IMR-90 (cell line): ENCODE measurements around the gene GTF2A1. TPM values are rescaled to one million over a fixed set of nuclear protein-coding genes. Genes with fewer than 3 reads are reported as not detected.

Experiments
- ATAC-seq: fragments of 200-7000 bp; cut with Tn5 transposase; 2 replicates; pipeline ENCODE4 v1.9.1; 2020; ENCODE audit warnings: low read depth, mild to moderate bottlenecking, moderate library complexity
- BruUV-seq: library from RNA; stranded (reverse); fragments of 400-500 nt; replicated peaks from 2 replicates; lab custom pipeline; 2021; lab: Mats Ljungman, UMichigan
- CTCF ChIA-PET: fragments of 300-600 bp; formaldehyde crosslinking; extraction: SDS; loops from one replicate; lab custom pipeline; 2021; ENCODE audit warnings: antibody characterized with exemption; lab: Yijun Ruan, JAX
- POLR2A ChIA-PET: fragments of 300-600 bp; sonication (Branson Sonifier 250); formaldehyde crosslinking; loops from one replicate; lab custom pipeline; 2022; ENCODE audit warnings: antibody characterized with exemption; ENCODE audit not compliant: unreplicated experiment; lab: Charles Lee
- DNase-seq: peaks from one replicate; pipeline ENCODE4 v3.0.0; 2013
- H2AFZ ChIP-seq: replicated peaks from 2 replicates; pipeline ENCODE3; 2013; ENCODE audit warnings: low read length, mild to moderate bottlenecking; ENCODE audit not compliant: poor library complexity
- H2AK5ac ChIP-seq: 2 replicates; pipeline ENCODE4 v1.6.1; 2013; ENCODE audit warnings: low read depth, low read length, inconsistent platforms
- H2AK9ac ChIP-seq: replicated peaks from 2 replicates; pipeline ENCODE3; 2013; ENCODE audit warnings: mild to moderate bottlenecking, low read depth, low read length, moderate library complexity; ENCODE audit not compliant: poor library complexity
- H2BK120ac ChIP-seq: 2 replicates; pipeline ENCODE4 v1.6.1; 2013; ENCODE audit warnings: low read depth, low read length, inconsistent platforms
- H2BK15ac ChIP-seq: 3 replicates; pipeline ENCODE4 v1.6.1; 2013; ENCODE audit warnings: low read depth, low read length, inconsistent platforms
- H2BK20ac ChIP-seq: 2 replicates; pipeline ENCODE4 v1.6.1; 2013; ENCODE audit warnings: low read depth, mild to moderate bottlenecking, inconsistent platforms, low read length, moderate library complexity
- H2BK5ac ChIP-seq: 2 replicates; pipeline ENCODE4 v1.6.1; 2013; ENCODE audit warnings: mild to moderate bottlenecking, low read depth, low read length, inconsistent platforms; ENCODE audit not compliant: poor library complexity, severe bottlenecking
- H3K14ac ChIP-seq: replicated peaks from 2 replicates; pipeline ENCODE4 v1.6.1; 2013; ENCODE audit warnings: low read depth, low read length, inconsistent platforms
- H3K18ac ChIP-seq: 2 replicates; pipeline ENCODE4 v1.6.1; 2013; ENCODE audit warnings: low read depth, low read length, control low read depth
- H3K23ac ChIP-seq: 2 replicates; pipeline ENCODE4 v1.6.1; 2013; ENCODE audit warnings: low read depth, low read length, inconsistent platforms
- H3K27ac ChIP-seq: 2 replicates; pipeline ENCODE4 v1.5.1; 2013; ENCODE audit warnings: mild to moderate bottlenecking, control low read depth, low read length; ENCODE audit not compliant: insufficient read depth
- H3K27me3 ChIP-seq: 2 replicates; pipeline ENCODE4 v1.6.1; 2013; ENCODE audit warnings: low read length; ENCODE audit not compliant: control insufficient read depth, insufficient read depth
- H3K36me3 ChIP-seq: 2 replicates; pipeline ENCODE4 v1.6.1; 2013; ENCODE audit warnings: low read length, mixed read lengths; ENCODE audit not compliant: control insufficient read depth, insufficient read depth
- H3K4ac ChIP-seq: 2 replicates; pipeline ENCODE4 v1.6.1; 2013; ENCODE audit warnings: low read depth, low read length, inconsistent platforms
- H3K4me1 ChIP-seq: 2 replicates; pipeline ENCODE4 v1.6.1; 2013; ENCODE audit warnings: low read length, mixed read lengths; ENCODE audit not compliant: control insufficient read depth, insufficient read depth
- H3K4me2 ChIP-seq: 2 replicates; pipeline ENCODE4 v1.6.1; 2013; ENCODE audit warnings: low read depth, mild to moderate bottlenecking, control low read depth, low read length, moderate library complexity
- H3K4me3 ChIP-seq: 2 replicates; pipeline ENCODE4 v1.5.1; 2013; ENCODE audit warnings: low read depth, mild to moderate bottlenecking, control low read depth, low read length, moderate library complexity; ENCODE audit not compliant: insufficient read depth
- H3K56ac ChIP-seq: 2 replicates; pipeline ENCODE4 v1.6.1; 2013; ENCODE audit warnings: low read length, inconsistent platforms; ENCODE audit not compliant: insufficient read depth; ENCODE audit errors: extremely low read depth
- H3K79me1 ChIP-seq, 2 experiments: 2 replicates each; pipeline ENCODE4 v1.6.1; 2013; ENCODE audit warnings: low read length in 2 of 2, inconsistent platforms in 1 of 2, low read depth in 1 of 2
- H3K9ac ChIP-seq: 2 replicates; pipeline ENCODE4 v1.6.1; 2013; ENCODE audit warnings: low read depth, low read length, control low read depth
- H3K9me1 ChIP-seq: 2 replicates; pipeline ENCODE4 v1.6.1; 2013; ENCODE audit warnings: low read length, inconsistent platforms; ENCODE audit not compliant: insufficient read depth
- H3K9me3 ChIP-seq: 2 replicates; pipeline ENCODE4 v1.6.1; 2013; ENCODE audit warnings: low read length; ENCODE audit not compliant: control insufficient read depth, insufficient read depth
- H4K20me1 ChIP-seq: 2 replicates; pipeline ENCODE4 v1.6.1; 2013; ENCODE audit warnings: low read length, inconsistent platforms; ENCODE audit not compliant: insufficient read depth
- H4K5ac ChIP-seq: 2 replicates; pipeline ENCODE4 v1.6.1; 2013; ENCODE audit warnings: mild to moderate bottlenecking, low read depth, low read length, control low read depth
- H4K8ac ChIP-seq, 2 experiments: 2 replicates each; pipeline ENCODE4 v1.6.1; 2013; ENCODE audit warnings: low read depth in 2 of 2, low read length in 2 of 2, control low read depth in 1 of 2, inconsistent platforms in 1 of 2
- H4K91ac ChIP-seq: 2 replicates; pipeline ENCODE4 v1.6.1; 2013; ENCODE audit warnings: low read depth, low read length, inconsistent platforms; ENCODE audit not compliant: insufficient read depth
- BHLHE40 ChIP-seq: fragments of 150-350 bp; IDR thresholded peaks from 2 replicates; pipeline ENCODE4 v1.6.1; 2016; ENCODE audit warnings: mild to moderate bottlenecking, low read depth, low read length
- CEBPB ChIP-seq: IDR thresholded peaks from 2 replicates; pipeline ENCODE4 v1.6.1; 2012; ENCODE audit warnings: low read depth, low read length, improper control_type of control experiment
- CTCF ChIP-seq: conservative IDR thresholded peaks from 2 replicates; pipeline ENCODE4 v1.5.1; 2012; ENCODE audit warnings: mild to moderate bottlenecking, low read depth, low read length, improper control_type of control experiment
- ELK1 ChIP-seq: fragments of 150-350 bp; IDR thresholded peaks from 2 replicates; pipeline ENCODE4 v1.6.1; 2016; ENCODE audit warnings: low read depth, mild to moderate bottlenecking, low read length, moderate library complexity, borderline replicate concordance
- FOS ChIP-seq: fragments of 150-350 bp; IDR thresholded peaks from 2 replicates; pipeline ENCODE4 v1.6.1; 2016; ENCODE audit warnings: low read depth, low read length
- MAFK ChIP-seq: IDR thresholded peaks from 2 replicates; pipeline ENCODE4 v1.6.1; 2012; ENCODE audit warnings: low read depth, low read length, improper control_type of control experiment
- MAZ ChIP-seq: IDR thresholded peaks from 2 replicates; pipeline ENCODE4 v1.6.1; 2012; ENCODE audit warnings: low read depth, mild to moderate bottlenecking, low read length, improper control_type of control experiment, moderate library complexity, borderline replicate concordance
- MXI1 ChIP-seq: IDR thresholded peaks from 2 replicates; pipeline ENCODE4 v1.6.1; 2012; ENCODE audit warnings: low read depth, mild to moderate bottlenecking, low read length, moderate library complexity, borderline replicate concordance
- NFE2L2 ChIP-seq: fragments of 150-350 bp; IDR thresholded peaks from 2 replicates; pipeline ENCODE4 v1.6.1; 2016; ENCODE audit warnings: low read depth, mild to moderate bottlenecking, low read length
- POLR2A ChIP-seq: IDR thresholded peaks from 2 replicates; pipeline ENCODE4 v1.6.1; 2012; ENCODE audit warnings: mild to moderate bottlenecking, low read depth, low read length
- RAD21 ChIP-seq: IDR thresholded peaks from 2 replicates; pipeline ENCODE4 v1.6.1; 2012; ENCODE audit warnings: low read length, improper control_type of control experiment
- USF2 ChIP-seq: fragments of 150-350 bp; IDR thresholded peaks from 2 replicates; pipeline ENCODE4 v1.6.1; 2017; ENCODE audit warnings: mild to moderate bottlenecking, antibody characterized with exemption, low read length, low read depth
- whole genome bisulfite sequencing, 2 experiments: methylation state at CpG; one replicate each; pipeline versions ENCODE4 v1.1.5 to v1.1.7; 2013; ENCODE audit warnings: missing lambda C conversion rate in 2 of 2; ENCODE audit not compliant: insufficient read length in 1 of 2; ENCODE audit errors: extremely low coverage in 2 of 2; 5-methylcytosine and 5-hydroxymethylcytosine counted together
- dilution Hi-C: fragments of 300-500 bp; cut with HindIII; formaldehyde crosslinking; loops from one replicate; pipeline ENCODE4 v1.14.3; 2018; ENCODE audit warnings: low sequenced_read_pairs; ENCODE audit not compliant: unreplicated experiment
- in situ Hi-C: fragments of 300-500 bp; cut with MboI; formaldehyde crosslinking; loops from 3 replicates; pipeline ENCODE4 v1.14.3; 2019; ENCODE audit warnings: low sequenced_read_pairs, inconsistent platforms, mixed read lengths
- intact Hi-C: fragments of 100-400 bp; cut with micrococcal nuclease; formaldehyde crosslinking; loops from 2 replicates; pipeline ENCODE4 v1.10.0; 2022
- polyA plus RNA-seq, 3 experiments: library from polyadenylated mRNA; depleted of rRNA; stranded (reverse); fragments of >200 nt; gene quantifications; 2 replicates each; pipeline ENCODE4 v1.2.3, GENCODE V29; 2012; ENCODE audit warnings: low replicate concordance in 1 of 3
- total RNA-seq: library from RNA; depleted of rRNA; stranded (reverse); fragments of >200 nt; gene quantifications from 2 replicates; pipeline ENCODE4 v1.2.3, GENCODE V29; 2012

GTF2A1 gene
- total and polyA plus RNA-seq, 2 of the 4 experiments (the other 2 are of a cell fraction): 16.0 to 60.4 TPM

- no CpG with 5 or more reads among the region's 2 CpGs for WGBS, 2 experiments
- H3K18ac ChIP-seq: no peak overlapping the region
- no peak overlapping the region for H2AK9ac ChIP-seq
- no peak overlapping the region for H3K23ac ChIP-seq
- H3K4me3 ChIP-seq: no peak overlapping the region
- no peak for DNase-seq
- H4K20me1 ChIP-seq: no peaks in the 10 kb centered on the region
- H3K27me3 ChIP-seq: no peaks in the 10 kb centered on the region
- no peak for ATAC-seq
- BruUV-seq: no TSS peak
- dilution Hi-C loops (no loop called here), in situ Hi-C loops (loop anchor here (10.0 kb wide), 1 partner anchor 171 kb away; no protein-coding TSS in a partner anchor), intact Hi-C loops (no loop called here)
- H3K4me2 ChIP-seq: no peak overlapping the region
- TF ChIP-seq NFE2L2: no peak
- no peak for TF ChIP-seq ELK1
- no peak for TF ChIP-seq USF2
- no peak for TF ChIP-seq MXI1
- TF ChIP-seq BHLHE40: no peak
- no peak for TF ChIP-seq MAZ
- TF ChIP-seq CTCF: no peak
- TF ChIP-seq RAD21: no peak
- TF ChIP-seq FOS: no peak
- no peak for TF ChIP-seq MAFK
- no peak for TF ChIP-seq CEBPB
- TF ChIP-seq POLR2A: no peak
- H2BK120ac ChIP-seq: no peak overlapping the region
- no peak overlapping the region for H3K14ac ChIP-seq
- ChIA-PET CTCF (no interaction called here), POLR2A (no interaction called here)
- no peak overlapping the region for H4K5ac ChIP-seq
- H2AFZ ChIP-seq: no peak overlapping the region
- H3K79me1 ChIP-seq: peaks cover 0 to 6% of the 10 kb centered on the region in 2 experiments; a peak in 1 of 4 replicates
- no peaks in the 10 kb centered on the region for H3K9me3 ChIP-seq
- no peak overlapping the region for H3K4ac ChIP-seq
- H2BK15ac ChIP-seq: no peak overlapping the region
- no peak overlapping the region for H3K9ac ChIP-seq
- no peaks in the 10 kb centered on the region for H3K9me1 ChIP-seq
- 0 out of 2 replicates have a peak, but pooled peaks cover 4% of the 10 kb centered on the region for H3K4me1 ChIP-seq
- H2BK20ac ChIP-seq: no peak overlapping the region
- no peak overlapping the region for H2AK5ac ChIP-seq
- H2BK5ac ChIP-seq: no peak overlapping the region
- no peak overlapping the region for H3K56ac ChIP-seq
- H3K27ac ChIP-seq: no peak overlapping the region
- H3K36me3 ChIP-seq: no peaks in the 10 kb centered on the region
- H4K91ac ChIP-seq: no peak overlapping the region
- no peak overlapping the region for H4K8ac ChIP-seq
These were observed 54.6 kb downstream of the GTF2A1 start for GRCh38 chr14:81166121-81166520.
